Left lung (tissue), 10 donors: Measurements from ENCODE around the gene OMP. TPM values are rescaled to one million over a fixed set of nuclear protein-coding genes. Genes with fewer than 3 reads are reported as not detected.
A peak's percentile ranks its signal among the peaks of the same experiment; 100 is the strongest.

Source experiments
- ATAC-seq: fragments of 200-7000 bp; cut with Tn5 transposase; one replicate; pipeline ENCODE4 v1.9.1; 2020; ENCODE audit warnings: moderate library complexity
- DNase-seq, 4 donors: peaks; one replicate each; pipeline ENCODE4 v3.0.0-alpha.2; 2013 to 2020
- H3K27ac ChIP-seq, 2 donors: fragments of 200-600 bp; sonication (generic) in 1 of 2; one replicate each; pipeline versions ENCODE4 v1.5.0 to v1.8.0; 2020 to 2021
- H3K27me3 ChIP-seq, 2 donors: fragments of 200-600 bp; sonication (generic) in 1 of 2; one replicate each; pipeline versions ENCODE4 v1.5.0 to v1.8.0; 2020 to 2021
- H3K36me3 ChIP-seq, 2 donors: fragments of 200-600 bp; sonication (generic) in 1 of 2; one replicate each; pipeline versions ENCODE4 v1.5.0 to v1.8.0; 2020 to 2021
- H3K4me1 ChIP-seq, 2 donors: fragments of 200-600 bp; one replicate each; pipeline ENCODE4 v1.8.0; 2021
- H3K4me3 ChIP-seq, 2 donors: fragments of 200-600 bp; sonication (generic) in 1 of 2; one replicate each; pipeline versions ENCODE4 v1.5.0 to v1.8.0; 2020 to 2021; ENCODE audit warnings: mild to moderate bottlenecking in 1 of 2
- H3K9me3 ChIP-seq, 2 donors: fragments of 200-600 bp; sonication (generic) in 1 of 2; one replicate each; pipeline versions ENCODE4 v1.5.0 to v1.8.0; 2020 to 2021
- CTCF ChIP-seq, 2 donors: fragments of 200-600 bp; sonication (generic) in 1 of 2; IDR thresholded peaks; one replicate each; pipeline versions ENCODE4 v1.5.0 to v1.8.0; 2021; ENCODE audit warnings: antibody characterized with exemption in 2 of 2
- intact Hi-C, 2 donors: fragments of 100-400 bp; cut with DNase I; formaldehyde crosslinking; loops; one replicate each; pipeline versions ENCODE4 v1.11.2 to v1.14.2; 2022
- polyA plus RNA-seq, 6 donors: library from polyadenylated mRNA; unstranded; fragments of 120-200 nt; gene quantifications; one replicate each; pipeline ENCODE4 v1.2.1, GENCODE V29; 2013; ENCODE audit not compliant: insufficient read length in 6 of 6
- total RNA-seq, 2 donors: library from RNA; stranded (reverse); fragmentation: NEBNext Ultra II Directional; extraction: Animal tissue kit (Norgen Biotek cat#: 25700); gene quantifications; one replicate each; pipeline ENCODE4 v1.2.1, GENCODE V29; 2021
- donor health status: DM: no; HTN: yes; CAD: no.
- donor health status: DM: no; HTN: no; CAD: no.

OMP gene
- total and polyA plus RNA-seq, 8 donors: 0.34 to 0.46 (median 0.40) TPM; not detected in 4

- H3K4me1 ChIP-seq: peaks cover 16% of the 10 kb centered on the region in 2 donors
- TF ChIP-seq CTCF (IDR thresholded peaks at IDR 0.05): no peak
- peaks cover 0 to 28% of the 10 kb centered on the region in 2 donors for H3K27me3 ChIP-seq
- H3K4me3 ChIP-seq: peak overlapping the region; percentile 9 to 19
- ATAC-seq: no peak
- peak in 1 of 4 donors; percentile 58 for DNase-seq
- no peaks in the 10 kb centered on the region for H3K9me3 ChIP-seq
- intact Hi-C loops: loop anchor here in 1 of 2 donors (5.0 kb wide), 1 partner anchor 60 kb away; no protein-coding TSS in a partner anchor
- H3K36me3 ChIP-seq: no peaks in the 10 kb centered on the region
- H3K27ac ChIP-seq: no peak overlapping the region
Observed at GRCh38 chr11:77126861-77127234, 24.2 kb downstream of the OMP start.

GRCh38 chr11:77127235-77127911 lies 24.7 kb downstream of the OMP start:
- Histone ChIP-seq H3K9me3 (no peaks in the 10 kb centered on the region), H3K36me3 (no peaks in the 10 kb centered on the region), H3K27ac (no peak overlapping the region), H3K4me3 (peak overlapping the region; percentile 9 to 19), H3K27me3 (peaks cover 0 to 28% of the 10 kb centered on the region in 2 donors), H3K4me1 (peaks cover 16% of the 10 kb centered on the region in 2 donors)
- DNase-seq (peak in 3 of 4 donors; percentile 57 to 87 (median 58)), ATAC-seq (peak; percentile 87)
- intact Hi-C loops: loop anchor here in 1 of 2 donors (5.0 kb wide), 1 partner anchor 60 kb away; no protein-coding TSS in a partner anchor
- TF ChIP-seq CTCF (IDR thresholded peaks at IDR 0.05): peak; percentile 95 to 100

- Histone ChIP-seq H3K9me3 (no peaks in the 10 kb centered on the region), H3K27ac (no peak within 1 kb of the TSS), H3K36me3 (no peaks in the 10 kb centered on the region), H3K27me3 (peaks cover 0 to 28% of the 10 kb centered on the region in 2 donors), H3K4me3 (peak within 1 kb of the TSS; percentile 9 to 19), H3K4me1 (peaks cover 16% of the 10 kb centered on the region in 2 donors)
- no peak for TF ChIP-seq CTCF (IDR thresholded peaks at IDR 0.05)
- intact Hi-C loops: loop anchor here in 1 of 2 donors (5.0 kb wide), 1 partner anchor 59 kb away; no protein-coding TSS in a partner anchor
- DNase-seq (peak in 3 of 4 donors; percentile 64 to 82 (median 76)), ATAC-seq (peak; percentile 81)
Observed at GRCh38 chr11:77127920-77128691, 25.5 kb downstream of the OMP start, which contains the start of gene MYO7A. MYO7A (plus strand) TSS chr11:77128246; CDS start chr11:77130635, 2,389 bp downstream.

- DNase-seq (peak in 1 of 4 donors; percentile 60), ATAC-seq (no peak)
- H3K36me3 ChIP-seq: no peaks in the 10 kb centered on the region
- H3K4me1 ChIP-seq: peaks cover 16% of the 10 kb centered on the region in 2 donors
- no peak overlapping the region for H3K27ac ChIP-seq
- no peak for TF ChIP-seq CTCF (IDR thresholded peaks at IDR 0.05)
- H3K4me3 ChIP-seq: no peak overlapping the region
- peaks cover 0 to 28% of the 10 kb centered on the region in 2 donors for H3K27me3 ChIP-seq
- H3K9me3 ChIP-seq: no peaks in the 10 kb centered on the region
- intact Hi-C loops: loop anchor here in 1 of 2 donors (5.0 kb wide), 1 partner anchor 58 kb away; no protein-coding TSS in a partner anchor
Observed at GRCh38 chr11:77129069-77129841, 26.6 kb downstream of the OMP start.
